HG03469 (cell line): ENCODE data around the gene CSNK1A1.

Experiments
- ATAC-seq: cut with Tn5 transposase; IDR thresholded peaks from one replicate; pipeline ENCODE4 v1.9.1; 2021; ENCODE audit warnings: mild to moderate bottlenecking, moderate library complexity, moderate number of reproducible peaks; ENCODE audit not compliant: unreplicated experiment

The CSNK1A1 gene

DNA sequence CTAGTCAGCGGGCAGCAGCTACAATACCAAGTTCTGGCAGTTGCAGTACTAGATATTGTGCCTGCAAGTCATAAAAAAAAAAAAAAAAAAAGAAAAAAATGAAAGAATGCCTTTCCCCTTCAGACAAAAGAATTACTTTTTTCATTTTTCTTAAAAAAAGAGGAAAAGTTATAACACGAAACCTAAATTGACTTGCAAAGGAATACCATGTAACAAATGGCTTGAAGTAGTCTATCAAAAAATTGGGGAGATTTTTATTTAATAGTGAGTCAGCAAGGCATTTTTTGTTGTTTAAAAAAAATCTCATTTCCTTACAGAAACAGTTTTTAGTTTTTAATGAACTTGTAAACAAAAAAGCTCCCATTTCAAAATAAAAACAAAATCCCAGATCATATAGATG is 55.6 kb downstream of the CSNK1A1 start:
- no peak for ATAC-seq

DNA sequence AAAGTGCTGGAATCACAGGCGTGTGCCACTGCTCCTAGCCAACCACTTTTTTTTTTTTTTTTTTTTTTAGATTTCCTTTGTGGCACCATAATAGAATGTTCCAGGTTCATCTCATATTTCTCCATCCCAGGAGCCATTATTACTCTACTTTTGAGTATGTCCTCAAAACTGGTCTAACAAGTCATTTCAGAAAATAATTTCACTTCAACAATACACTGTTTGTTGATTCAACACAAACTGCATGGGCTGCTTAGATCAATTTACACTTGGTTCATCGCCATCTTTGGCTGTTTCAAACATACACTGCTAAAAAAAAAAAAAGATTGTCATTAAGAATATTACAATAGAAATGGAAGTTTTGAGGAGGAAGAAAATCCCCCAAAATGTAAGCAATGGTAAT is 57.9 kb downstream of the CSNK1A1 start:
- no peak for ATAC-seq

DNA sequence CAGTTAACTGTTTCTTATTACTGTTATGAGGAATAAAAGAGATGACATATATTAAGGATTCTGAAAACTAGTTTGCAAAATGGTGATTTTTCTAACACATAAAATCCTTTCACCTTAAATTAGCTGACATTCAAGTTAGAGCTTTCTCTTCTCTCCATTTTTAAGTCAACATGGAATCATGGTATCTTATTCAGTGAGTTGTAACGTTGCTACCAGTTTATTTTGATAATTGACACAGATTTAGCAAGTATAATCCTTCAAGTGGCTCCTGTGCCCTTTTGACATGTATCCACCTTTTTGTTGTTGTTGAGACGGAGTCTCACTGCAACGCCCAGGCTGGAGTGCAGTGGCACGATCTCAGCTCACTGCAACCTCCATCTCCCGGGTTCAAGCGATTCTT is 58.5 kb downstream of the CSNK1A1 start:
- ATAC-seq: no peak

DNA sequence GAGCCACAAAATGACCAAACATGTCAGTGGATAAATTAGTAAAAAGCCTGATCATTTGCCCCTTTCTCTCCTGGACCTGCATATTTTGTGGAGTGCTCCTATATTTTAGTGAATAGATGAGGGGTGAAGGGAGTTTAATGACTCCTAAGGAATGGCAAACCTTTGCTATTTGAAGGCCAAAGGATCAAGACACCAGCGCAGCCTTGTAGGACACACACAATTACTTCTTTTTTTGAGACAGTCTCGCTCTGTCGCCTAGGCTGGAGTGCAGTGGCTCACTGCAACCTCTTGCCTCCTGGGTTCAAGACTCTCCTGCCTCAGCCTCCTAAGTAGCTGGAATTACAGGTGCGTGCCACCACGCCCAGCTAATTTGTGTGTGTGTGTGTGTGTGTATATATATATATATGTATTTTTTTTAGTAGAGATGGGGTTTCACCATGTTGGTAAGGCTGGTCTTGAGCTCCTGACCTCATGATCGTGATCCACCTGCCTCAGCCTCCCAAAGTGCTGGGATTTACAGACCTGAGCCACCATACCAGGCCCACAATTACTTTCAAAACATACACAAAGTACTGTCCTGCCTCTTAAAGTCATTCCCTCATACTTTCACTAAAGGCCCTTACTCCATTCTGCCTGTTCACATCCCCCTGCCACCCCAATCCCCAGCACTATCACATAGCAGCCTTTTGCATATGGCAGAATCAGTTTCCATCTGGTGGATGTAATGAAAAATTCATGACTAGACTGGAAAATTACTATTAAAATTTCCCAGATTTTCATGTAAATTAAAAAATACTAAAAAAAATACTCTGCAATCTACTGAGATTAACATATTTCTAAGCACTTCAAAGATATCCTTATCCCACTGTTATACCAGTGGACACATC is 60.4 kb downstream of the CSNK1A1 start:
- no peak for ATAC-seq

DNA sequence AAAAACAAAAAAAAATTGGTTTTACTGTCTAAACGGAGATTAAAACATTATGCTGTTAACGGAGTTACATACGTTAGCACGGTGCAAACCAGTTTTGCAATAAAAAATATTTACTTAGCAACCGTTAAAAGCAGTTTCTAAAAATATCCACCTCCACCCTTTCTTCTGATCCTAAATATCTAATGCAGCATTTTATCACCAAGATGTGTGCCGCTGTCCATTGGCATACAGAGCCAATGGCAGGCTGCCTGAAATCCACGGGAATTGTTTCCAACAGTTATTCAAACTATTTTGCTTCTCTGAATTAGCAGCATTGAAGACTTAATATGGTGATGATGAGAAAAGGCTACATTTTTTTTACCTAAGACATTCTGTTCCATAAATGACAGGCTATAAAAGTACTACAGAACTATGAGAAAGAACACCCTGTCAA is 61.6 kb downstream of the CSNK1A1 start:
- ATAC-seq: no peak

DNA sequence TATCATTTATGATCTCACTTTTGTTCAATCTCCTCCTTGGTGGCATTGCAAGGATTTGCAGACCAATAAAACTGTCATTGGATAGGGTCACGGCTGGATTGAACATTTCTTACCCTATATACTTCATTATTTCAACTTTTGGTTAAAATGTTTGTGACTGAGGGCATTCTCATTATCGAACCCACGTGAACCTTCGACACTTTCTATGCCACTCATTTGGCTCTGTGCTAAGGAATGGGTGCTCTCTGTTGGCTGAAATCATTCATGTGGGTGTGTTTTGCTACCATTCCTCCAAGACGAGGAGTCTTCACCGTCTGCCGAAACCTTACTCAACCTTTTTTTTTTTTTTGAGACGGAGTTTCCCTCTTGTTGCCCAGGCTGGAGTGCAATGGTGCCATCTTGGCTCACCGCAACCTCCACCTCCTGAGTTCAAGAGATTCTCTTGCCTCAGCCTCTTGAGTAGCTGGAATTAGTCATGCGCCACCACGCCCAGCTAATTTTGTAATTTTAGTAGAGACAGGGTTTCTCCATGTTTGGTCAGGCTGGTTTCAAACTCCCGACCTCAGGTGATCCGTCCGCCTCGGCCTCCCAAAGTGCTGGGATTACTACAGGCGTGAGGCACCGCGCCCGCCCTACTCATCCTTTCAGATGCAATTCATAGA is 62.5 kb downstream of the CSNK1A1 start:
- no peak for ATAC-seq

DNA sequence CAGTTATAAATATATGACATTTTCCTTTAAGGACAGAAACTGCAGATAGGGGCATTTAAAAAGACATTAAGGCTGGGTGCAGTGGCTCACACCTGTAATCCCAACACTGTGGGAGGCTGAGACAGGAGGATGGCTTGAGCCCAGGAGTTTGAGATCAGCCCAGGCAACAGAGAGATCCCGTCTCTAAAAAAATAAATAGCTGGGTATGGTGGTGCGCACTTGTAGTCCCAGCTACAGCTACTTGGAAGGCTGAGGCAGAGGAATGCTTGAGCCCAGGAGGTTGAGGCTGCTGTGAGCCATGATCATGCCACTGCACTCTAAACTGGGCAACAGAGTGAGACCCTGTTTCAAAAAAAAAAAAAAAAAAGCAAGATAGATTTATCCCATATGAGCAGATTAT is 63.6 kb downstream of the CSNK1A1 start:
- no peak for ATAC-seq

DNA sequence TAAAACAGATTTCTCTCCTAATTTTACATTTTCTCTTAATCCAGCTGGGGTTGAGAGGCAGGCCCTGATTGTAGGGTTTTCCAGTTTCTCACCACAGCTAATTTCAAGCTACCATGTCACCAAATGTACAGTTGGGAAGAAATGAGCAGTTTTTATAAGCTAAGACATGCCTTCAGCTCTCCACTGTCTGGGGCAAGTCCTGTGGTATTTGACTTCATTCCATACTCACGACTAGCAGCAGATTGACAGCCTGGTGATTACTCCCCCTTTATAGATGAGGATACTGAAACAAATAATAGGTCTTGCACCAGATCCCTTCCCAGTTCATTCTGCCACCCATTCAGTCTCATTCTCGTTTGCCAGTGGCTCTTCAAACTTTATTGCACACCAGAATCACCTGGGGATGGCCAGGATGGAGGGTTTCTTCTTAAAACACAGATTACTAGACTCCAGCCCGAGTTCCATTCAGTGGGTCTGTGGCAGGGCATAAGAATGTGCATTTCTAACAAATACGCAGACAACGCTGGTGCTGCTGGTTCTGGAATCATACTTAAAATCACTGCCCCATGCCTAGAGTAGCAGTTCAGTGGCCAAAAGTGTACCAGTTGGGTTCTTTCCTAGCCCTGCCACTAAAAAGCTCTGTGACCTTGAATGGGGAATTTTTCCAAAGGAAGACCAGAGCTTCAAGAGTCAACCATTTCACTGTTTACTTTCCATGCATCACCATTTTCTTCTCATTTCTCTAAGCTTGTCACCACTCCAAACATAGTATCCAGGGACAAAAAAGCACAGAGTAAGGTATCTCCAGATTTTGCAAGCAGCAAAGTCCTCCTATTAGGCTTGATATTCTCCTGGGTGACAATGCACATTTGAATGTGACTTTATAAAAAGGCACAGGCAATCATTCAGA is 64.3 kb downstream of the CSNK1A1 start:
- ATAC-seq: no peak

DNA sequence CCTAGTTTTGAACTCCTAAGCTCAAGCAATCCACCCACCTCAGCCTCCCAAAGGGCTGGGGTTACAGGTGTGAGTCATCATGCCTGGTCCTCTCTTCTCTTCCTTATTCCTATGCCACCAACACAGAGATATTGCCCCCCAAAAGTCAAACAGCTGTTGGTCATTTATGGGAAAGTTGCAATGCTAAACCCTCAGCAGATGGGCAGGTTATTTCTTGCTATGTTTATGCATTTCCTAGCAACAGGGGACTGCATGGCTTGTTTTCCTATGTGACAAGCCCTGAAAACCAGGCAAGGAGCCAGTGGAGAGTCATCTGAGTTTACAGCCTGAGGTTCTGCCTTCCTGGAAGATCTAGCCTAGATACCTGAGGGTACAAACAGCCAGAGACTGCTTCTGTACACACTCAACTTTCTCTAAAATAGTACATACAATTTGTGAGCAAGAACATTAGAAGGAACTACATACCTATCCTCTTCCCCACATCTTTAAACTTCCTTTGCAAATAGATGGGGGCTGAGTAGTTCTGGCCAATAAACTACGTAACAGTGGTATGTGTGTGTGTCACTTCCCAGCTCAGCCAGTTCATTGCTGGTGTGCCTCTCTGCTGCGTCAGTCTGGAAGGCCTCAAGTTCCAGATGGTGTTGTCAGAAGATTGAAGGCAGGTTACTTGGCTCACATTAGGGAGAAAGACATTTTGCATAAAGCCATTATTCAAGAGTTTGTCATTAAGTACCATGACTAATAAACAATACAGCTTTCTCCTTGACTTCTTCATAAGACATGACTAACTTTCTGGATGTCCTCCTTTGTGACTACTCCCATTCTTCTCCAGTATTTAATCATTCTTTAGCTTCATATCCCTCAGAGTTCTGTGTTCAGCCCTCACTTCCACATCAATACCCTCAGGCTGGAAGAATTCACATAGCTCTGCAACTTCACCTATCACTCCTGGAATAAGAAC is 65.3 kb downstream of the CSNK1A1 start:
- no peak for ATAC-seq

DNA sequence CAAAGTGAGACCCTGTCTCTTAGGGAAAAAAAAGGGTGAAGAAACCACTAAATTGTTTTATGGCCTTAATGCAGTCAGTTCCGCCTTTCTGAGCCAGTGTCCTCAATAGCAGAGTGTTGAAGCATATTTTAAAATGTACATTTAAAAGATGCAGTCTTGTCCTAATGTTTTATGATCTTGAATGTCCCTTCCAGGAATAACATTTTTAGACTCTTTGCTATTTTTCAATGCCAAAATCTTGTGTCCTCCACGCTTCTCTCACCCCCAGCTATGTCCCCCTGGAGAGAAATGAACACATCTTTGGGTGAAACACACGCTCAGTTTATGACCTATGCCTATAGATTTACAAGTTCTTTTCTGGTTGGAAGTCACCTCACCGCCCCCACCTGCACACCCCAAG is 69.8 kb downstream of the CSNK1A1 start:
- ATAC-seq: no peak

DNA sequence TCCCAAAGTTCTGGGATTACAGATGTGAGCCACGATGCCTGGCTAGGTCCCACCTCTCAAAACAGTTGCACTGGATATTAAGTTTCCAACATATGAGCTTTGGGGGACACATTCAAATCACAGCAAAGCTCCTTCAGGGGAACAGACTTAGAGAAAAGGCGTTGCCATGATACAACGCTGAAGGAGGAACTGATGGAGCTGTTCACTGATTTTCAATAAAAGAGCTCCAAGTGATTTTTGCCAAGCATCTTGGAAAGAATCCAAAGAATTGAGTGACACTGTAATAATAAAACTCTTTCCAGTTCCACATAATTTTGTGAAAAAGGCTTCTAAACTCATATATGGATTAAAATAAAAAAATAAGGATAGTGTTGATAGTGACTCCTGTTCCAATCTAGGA is 72.5 kb downstream of the CSNK1A1 start:
- ATAC-seq: no peak

DNA sequence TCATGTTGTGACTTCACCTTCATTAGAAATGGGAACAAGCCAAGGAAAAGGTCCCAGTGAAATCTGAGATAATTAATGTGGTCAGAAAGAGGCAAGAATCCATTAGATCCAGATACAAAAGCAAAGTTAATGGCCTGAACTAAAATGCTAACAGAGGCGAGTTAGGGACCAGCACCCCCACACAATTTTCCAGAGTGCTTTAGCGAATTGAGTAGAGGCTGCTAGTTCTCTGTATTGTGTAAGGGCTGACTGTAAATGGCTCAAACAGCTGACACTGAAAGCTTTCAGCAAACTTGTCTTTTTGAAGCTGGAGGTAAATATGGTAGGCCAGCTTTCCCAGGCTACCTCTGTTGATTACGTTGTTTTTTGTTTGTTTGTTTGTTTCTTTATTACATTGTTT is 75.5 kb downstream of the CSNK1A1 start:
- ATAC-seq: no peak

DNA sequence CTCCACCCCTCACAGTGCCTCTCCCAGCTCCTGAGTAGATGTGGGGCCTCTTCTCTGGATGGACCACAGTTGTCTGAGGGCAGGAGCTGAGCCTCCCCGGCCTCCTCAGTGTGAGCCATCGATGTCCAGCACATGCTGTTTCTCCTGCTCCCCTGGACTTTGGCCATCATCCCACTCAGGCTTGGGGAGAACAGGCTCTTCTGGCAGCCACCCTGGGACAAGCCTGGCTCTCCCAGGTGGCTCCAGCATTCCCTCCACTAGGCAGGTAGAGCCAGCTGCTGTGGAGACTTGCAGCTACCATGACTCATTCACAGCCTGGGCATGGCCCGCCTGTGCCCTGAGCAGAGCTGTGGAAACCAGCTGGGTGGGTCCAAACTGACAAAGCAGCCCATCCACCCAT is 77.0 kb downstream of the CSNK1A1 start:
- ATAC-seq: no peak

DNA sequence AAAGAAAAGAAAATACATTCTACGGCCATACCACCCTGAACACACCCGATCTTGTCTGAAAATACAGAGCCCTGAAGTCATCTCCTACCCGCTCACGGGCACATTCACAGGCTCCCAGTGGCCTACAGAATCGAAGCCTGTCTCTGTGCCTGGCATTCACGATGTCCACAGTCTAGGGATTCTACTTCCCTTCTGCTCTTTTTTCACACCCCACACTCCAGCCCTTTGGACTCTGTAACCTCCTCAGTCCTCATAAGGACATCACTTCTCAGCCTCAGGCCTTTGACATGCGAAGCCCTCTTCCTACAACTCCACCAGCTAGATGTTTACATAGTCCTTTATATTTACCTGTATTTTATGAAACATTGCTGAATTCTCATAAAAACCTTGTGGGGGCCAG is 77.8 kb downstream of the CSNK1A1 start:
- no peak for ATAC-seq

DNA sequence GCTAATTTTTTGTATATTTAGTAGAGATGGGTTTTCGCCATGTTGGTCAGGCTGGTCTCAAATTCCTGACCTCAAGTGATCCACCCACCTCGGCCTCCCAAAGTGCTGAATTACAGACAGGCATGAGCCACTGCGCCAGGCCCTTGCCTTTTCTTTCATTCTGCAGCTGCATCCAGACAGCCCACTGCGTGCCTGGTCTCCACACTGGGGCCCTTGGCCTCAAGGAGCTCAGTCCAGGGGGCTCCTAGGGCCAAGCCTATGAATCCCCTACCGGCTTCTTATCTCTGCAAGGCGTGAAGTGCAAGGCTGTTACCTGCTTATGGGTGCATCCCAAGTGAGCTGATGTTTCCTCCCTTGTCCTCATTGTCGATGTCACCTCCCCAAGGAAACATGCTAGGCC is 78.8 kb downstream of the CSNK1A1 start:
- ATAC-seq: no peak

DNA sequence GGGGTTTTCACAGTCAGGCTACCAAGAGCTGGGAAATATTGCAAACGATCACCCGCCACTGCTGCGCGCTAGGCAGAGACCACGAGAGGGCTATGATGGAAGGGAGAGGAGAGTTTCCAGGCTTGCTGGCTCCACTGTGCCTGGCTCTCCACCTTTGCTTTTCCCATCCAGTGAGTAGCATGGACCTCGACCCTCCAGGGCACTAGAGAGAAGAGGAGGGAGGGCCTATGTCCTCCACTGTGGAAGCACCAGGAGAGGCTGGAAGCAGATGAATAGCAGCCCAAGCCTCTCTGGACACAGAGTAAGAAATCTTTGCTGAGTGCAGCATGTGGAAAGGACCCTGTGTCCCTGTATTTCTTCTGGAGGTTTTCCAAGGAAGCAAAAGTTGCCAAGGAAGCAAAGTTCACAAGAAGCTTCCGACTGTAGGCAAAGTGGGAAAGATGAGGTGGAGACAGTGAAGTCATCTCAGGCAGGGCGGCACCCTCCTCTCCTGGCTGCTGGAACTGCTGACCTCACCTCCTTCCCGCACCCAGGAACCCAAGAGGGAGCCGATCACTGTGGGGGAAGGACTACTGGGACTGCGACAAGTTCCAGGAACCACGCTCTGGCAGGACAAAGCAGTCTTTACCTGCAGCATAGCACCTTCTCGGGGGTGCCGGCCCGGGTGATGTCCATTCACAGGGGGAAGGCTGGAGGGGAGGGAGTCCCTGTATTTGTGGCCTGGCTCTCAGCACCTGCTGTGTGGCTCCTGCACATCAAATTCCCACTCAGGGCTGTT is 79.6 kb downstream of the CSNK1A1 start:
- no peak for ATAC-seq

DNA sequence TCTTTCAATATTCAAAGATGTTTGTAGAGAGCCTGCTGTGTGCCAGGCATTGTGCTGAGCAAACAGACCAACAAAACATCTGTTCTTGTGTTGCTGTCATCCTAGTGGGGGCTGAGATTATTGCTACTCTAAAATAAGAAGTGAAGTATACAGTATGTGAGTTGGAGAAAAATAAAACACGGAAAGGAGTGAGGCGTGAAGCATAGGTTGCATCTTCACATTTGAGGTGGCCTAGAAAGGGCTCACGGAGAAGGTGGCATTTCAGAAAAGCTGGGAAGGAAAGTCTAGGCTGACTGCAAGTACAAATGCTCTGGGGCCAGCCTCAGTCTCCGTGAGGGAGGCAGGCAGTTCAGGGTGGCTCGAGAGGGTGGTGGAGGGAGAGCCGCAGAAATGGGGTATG is 80.3 kb downstream of the CSNK1A1 start:
- ATAC-seq: no peak

DNA sequence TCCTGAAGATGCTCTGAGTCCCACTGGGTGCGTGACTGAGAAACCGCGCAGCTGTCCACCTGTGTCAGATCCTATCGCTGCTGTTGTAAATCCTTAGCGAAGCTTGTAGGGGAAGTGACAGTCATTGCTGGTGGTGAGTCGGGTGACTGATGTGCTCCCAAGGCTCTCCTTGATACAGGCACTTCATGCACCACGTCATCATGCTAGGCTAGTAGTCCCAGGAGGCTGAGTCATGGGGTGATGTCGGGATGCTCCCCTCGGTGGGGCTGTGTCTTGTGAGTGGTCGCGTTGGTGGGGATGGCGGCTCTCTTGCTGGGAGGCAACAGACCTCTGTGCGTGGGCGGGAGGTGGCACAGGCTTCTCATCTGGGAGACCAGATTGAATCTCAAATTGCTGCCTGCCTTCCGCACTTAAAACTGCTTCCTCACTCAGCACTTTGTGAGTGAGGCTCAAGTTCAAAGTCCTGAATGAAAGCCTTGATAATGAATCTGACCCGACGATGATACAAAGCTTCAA is 84.7 kb downstream of the CSNK1A1 start:
- ATAC-seq: no peak

DNA sequence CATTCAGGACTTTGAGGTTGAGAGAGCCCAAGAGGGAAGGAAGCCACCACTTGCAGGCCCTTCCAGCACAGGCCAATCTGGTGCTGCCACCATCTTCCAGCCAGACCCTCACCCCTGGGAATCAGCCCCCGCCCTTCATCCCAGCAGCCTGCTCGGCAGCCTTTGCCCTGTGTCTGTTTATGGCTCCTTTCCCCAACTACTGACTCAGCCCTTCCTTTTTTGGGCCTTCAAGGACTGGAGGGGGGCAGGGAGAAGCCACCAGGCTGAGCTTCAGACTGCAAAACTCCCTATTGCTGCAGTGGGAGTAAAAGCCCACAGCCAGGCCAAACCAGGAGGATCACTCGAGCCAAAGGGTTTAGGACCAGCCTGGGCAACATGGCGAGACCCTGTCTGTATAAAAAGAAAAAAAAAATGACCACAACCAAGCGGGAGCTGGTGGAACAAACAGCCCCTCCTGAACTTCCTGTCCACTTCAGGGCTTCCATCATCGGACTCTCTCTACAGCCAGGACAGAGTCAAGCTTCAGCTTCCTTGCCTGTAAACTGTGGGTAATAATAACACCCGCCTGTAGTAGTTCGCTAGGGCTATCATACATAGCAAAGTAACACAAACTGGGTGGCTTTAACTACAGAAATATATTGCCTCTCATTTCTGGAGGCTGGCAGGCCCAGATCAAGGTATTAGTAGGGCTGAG is 86.3 kb downstream of the CSNK1A1 start:
- no peak for ATAC-seq
